ENCODE measurements around the gene GAS7.
"Not testable (repeated sequence)": the region's sequence is repeated elsewhere in the genome, so short reads cannot be mapped to it uniquely, and the experiment has no call there.

The GAS7 gene

GRCh38 chr17:10072556-10073425 lies 125.6 kb downstream of the GAS7 start:
- DNase-seq (ENCODE audit: low spot score): no peak

GRCh38 chr17:10072086-10072485 lies 126.3 kb downstream of the GAS7 start:
- no peak for DNase-seq (ENCODE audit: low spot score)

- DNase-seq (ENCODE audit: low spot score): no peak
Observed at GRCh38 chr17:10071141-10071540, 127.3 kb downstream of the GAS7 start.

GRCh38 chr17:10070690-10071089 lies 127.7 kb downstream of the GAS7 start:
- no peak for DNase-seq (ENCODE audit: low spot score)

DNA sequence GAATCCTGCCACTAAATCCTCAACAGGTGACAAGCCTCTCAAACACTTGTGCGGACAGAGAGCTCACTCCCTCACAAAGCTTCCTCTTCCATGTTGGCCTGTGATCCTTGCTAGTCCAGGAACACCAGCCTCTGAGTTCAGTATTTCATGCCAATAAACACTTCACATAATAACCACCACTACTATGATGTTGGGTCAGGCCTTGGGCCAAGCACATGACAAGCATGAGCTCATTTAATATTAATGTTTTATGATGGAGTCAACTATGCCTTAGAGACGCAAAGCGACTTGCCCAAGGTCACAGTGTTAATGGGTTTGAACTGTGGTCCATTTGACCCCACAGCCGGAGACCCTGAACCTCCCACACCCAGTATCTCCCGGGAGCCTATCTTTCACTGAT lies 129.1 kb downstream of the GAS7 start:
- DNase-seq (ENCODE audit: low spot score): no peak

DNA sequence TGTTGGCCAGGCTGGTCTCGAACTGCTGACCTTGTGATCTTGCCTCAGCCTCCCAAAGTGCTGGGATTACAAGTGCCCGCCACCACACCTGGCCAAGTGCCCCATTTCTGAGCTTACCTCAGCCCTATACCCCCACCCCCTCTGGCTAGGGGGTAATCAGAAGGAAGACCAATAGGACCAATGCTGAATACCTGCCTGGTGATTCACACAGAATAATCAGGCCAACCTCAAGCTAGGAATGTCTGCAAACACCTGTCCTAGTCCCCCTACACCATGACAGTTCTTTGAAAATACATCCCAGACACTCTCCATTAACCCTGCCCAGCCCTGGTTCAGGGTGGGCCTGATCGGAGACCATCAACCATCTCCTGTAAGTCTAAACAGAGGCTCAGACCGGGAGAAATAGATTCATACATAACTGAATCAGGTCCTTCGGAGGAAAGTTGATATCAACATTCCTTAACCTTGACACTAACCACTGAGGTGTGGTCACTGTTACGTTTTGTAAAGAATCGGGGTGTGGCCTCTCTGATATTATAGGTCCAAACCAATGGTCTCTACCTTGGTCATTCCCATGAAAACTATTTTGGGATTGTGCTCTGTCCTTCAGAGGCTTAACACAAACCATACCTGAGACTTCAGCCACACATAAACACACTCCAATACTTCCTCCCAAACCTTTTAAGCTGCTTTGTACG lies 130.8 kb downstream of the GAS7 start:
- DNase-seq (ENCODE audit: low spot score): no peak

DNA sequence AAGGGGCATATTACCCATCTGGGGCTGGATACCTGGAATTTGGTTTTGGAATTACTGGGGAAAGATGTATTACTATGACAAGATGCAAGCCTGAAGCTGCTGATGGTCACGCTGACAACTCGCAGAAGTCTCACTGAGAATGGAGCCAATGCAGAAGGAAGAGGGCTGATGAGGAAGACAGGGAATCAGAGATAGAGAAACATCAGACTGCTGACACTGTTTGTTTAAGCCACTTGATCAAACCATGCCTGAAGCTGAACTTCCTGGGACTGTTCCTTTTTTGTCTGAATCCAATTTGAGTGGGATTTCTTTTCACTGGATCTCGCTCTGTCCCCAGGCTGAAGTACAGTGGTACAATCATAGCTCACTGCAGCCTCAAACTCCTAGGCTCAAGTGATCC lies 133.9 kb downstream of the GAS7 start:
- no peak for DNase-seq (ENCODE audit: low spot score)

DNA sequence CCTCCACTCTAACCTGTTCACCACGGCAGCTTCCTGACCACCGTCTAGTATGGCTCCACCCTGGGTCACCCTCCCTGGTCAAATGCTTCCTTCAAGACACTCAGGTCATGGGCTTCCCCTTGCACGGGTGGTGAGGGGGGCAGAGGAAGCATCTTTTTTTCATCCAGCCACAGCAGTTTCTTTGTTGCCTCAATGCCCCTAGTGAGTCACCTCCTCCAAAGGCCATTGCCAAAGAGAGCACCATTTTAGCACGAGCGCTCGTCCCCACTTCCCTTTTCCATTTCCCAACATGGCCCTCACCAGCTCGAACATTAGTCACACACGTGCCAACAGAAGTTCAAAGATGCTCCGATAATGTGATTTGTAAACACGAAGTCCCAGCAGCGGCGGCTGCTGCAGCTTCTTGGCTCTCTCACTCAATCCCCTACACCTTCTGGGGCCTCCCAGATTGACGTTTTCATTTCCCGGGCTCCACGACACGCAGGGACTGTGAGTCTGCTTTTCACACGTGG lies 134.6 kb downstream of the GAS7 start:
- DNase-seq (ENCODE audit: low spot score): no peak

DNA sequence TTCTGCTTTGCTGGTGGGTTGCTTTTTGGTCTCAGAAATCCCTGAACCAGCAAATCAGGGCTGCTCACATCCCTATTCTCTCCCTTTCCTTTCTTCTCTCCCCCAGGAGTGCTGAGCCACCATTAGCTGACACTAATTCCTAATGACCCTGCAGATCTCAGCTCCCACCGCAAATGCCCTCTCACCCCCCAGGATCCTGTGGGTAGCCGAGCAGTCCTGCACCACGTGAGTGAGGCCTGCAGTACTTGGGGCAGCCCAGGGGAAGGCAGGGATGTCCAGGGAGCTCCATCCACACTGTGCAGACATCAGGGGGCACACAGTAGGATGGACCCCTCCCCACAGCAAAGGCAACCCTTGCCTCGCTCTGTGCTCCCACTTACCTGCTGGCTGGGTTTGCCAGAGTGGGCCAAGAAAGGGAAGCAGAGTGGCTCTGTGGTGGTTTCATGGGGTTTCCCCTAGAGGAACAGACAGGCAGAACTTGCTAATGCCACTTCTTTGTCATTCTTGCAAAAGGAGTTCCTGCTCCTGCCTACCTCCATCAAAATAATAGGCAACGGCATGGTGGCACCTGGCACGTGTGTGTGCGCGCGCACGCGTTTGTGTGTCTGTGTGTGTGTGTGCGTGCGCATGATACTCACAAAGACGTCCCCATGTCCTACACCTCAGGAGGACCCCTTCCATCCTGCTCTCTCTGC lies 135.6 kb downstream of the GAS7 start:
- DNase-seq (ENCODE audit: low spot score): no peak

DNA sequence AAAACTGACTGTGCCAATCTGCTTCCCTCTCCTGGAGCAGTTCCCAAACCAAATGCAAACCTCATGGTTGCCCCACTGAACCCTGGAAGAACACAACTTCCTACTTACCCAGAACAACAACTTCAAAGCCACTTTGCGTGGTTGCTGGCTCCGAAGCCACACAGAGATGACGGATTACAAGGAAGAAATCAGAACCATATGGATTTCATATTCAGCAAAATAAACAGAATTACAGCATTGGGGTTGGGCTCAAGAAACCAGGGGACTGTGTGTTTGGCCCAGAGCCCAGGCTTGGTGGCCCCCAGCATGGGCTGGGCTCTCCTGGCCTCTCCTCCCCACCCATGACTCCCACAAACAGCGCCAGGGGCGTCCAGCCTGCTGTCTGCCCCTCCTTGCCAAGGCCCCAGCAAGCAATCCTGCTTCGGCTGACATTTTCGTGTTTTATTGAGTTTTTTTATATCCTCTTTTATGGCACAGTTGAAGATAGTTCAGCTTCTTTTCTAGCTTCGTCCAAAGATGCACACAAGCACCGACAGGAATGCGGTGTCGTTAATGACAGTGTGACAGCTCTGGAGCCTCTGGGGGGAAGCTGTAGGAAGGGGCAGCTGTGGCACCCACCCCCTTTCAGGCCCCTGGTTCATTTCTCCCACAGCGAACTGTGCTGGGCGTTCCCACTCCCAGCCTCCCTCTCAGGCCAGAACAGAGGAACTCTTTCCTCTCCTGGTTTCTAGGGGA lies 137.1 kb downstream of the GAS7 start:
- DNase-seq (ENCODE audit: low spot score): no peak

GRCh38 chr17:10060526-10060925 lies 137.9 kb downstream of the GAS7 start:
- no peak for DNase-seq (ENCODE audit: low spot score)

DNA sequence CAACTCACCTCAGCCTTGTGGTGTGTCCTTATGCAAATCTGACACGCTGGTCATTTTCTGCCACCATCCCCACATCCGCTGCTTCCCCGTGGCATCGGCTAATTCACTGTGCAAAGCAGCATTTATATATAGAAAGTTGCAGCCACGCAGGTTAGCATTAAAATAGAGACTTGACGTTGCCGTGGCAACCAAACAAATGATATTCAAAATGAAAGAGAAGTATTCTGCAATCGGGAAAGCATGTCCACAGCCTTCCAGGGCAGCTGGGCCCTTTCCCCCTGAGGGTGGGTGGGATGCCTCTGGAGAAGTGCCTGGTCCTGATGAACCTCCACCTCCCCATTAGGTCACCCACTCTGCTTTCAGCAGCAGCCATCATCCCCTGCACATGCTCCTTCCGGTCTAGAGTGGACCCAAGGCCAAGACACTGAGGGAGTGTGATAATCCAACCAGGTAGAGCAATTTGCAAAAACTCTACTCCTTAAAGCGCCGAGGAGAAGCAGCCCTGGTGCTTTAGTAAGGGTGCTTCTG lies 138.7 kb downstream of the GAS7 start:
- DNase-seq (ENCODE audit: low spot score): no peak

DNA sequence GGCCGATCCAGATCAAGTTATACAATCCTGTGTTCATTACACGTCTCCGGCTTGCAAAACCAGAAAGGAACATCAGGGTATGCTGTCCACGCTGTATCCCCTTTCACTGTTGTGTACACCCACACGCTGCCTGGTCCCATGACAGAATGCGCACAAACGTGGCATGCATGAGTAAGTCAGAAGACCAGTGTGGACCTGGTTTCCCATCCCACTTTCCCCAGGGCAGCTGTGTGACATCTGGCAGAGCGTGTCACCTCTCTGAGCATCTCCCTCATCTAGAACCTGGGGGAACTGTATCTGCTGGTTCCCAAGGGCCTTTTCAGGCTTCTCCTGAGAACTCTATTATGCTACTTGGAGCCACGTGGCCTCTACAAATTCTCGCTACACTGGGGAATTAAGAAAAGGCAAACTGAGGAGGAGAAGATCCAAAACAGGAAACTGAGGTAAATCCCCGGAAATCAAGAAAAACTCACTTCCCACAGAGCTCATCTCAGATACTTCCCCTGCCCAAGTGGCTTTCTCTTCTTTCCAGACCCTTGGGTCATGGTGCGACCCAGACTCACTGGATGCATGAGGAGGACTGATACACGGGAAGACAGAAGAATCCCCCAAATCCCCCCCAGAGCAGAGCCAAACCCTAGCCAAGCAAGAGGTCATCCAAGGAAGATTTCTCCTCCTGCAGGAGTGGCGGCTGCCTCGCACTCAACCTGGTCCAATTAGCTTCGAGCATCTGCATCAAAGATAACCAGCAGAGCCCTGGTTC lies 139.3 kb downstream of the GAS7 start:
- DNase-seq (ENCODE audit: low spot score): no peak

- DNase-seq (ENCODE audit: low spot score): not testable (repeated sequence)
Observed at GRCh38 chr17:10057466-10057865, 140.9 kb downstream of the GAS7 start.

DNA sequence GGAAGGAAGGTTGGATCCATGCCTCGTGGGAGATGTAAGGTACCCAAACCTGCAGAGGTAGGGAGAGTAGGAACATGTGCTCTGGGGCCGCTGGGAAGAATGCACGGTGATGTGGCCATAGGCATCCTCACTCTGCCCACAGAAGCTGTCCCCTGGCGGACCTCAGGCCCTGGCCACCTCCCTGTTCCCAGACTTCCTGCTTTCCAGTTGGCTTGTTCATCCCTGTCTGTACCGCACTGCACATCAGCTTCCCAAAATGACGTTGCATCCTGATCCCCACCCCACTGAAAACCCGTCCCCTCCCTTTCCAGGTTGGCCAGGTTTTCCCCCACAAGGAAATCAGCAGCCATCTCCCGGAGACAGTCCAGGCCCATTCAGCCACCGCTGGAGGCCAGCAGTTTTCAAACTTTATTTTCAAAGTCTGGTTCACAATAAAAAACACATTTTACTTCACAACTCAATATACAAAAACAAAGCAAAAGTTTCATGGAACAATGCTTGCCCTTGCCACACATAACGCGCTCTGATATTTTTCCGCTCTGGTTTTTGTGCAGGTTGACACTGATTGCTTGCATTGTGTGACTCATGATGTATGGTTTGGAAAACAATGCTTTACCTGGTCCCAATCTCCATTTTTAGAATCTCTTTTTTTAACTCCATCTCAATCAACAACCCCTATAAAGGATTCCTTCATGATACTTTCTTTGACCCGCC lies 143.0 kb downstream of the GAS7 start:
- DNase-seq (ENCODE audit: low spot score): no peak

DNA sequence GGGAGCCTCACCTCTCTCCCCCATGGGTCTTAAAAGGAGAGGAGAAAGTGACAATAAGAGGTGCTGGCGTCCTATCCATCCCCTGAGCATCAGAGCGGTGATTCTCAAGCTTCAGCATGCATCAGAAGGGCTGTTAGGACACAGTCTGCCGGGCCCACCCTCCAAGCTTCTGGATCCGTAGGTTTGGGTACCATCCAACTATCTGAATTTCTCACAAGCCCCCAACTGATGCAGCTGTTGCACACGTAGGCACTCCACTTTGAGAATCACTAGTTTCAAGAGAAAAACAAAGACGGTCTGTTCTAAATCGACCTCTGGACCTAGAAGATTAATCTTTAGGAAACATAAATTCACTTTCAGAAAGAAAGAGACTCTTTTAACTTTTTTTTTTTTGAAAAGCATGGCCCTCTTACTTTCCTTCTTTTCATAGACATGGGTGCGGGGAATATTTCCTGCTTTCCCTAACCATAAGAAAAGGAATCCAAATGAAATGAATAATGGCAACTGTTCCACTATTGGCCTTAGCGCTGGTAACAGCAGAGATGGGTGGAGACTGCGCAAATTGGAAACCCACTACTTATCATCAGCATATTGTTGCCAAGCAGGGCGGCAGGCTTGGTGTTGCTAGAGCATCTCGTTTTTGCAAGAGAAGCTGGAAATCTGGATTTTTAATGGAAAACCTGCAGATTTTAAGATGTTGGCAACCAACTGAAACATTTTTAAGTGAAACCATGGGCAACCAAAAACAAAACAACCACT lies 144.4 kb downstream of the GAS7 start:
- DNase-seq (ENCODE audit: low spot score): no peak

- DNase-seq (ENCODE audit: low spot score): no peak
Observed at GRCh38 chr17:10052106-10052813, 146.1 kb downstream of the GAS7 start.

DNA sequence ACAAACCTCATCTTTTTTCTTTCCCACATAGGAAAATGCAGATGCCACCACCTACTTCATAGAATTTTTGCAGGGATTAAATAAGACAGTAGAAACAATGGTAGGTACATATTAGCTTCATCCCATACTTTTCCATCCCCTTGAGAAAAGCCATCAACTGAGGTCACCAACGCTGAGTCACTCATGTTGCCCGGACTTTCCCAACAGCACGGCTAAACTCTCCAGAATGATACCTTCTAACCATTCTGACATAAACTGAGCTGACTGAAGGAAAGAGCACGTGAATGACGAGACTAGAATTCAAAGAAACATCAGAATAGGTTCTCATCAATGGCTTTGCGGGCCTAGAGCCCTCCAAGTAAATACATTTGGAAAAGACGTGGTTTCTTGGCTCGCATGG lies 147.3 kb downstream of the GAS7 start:
- no peak for DNase-seq (ENCODE audit: low spot score)

DNA sequence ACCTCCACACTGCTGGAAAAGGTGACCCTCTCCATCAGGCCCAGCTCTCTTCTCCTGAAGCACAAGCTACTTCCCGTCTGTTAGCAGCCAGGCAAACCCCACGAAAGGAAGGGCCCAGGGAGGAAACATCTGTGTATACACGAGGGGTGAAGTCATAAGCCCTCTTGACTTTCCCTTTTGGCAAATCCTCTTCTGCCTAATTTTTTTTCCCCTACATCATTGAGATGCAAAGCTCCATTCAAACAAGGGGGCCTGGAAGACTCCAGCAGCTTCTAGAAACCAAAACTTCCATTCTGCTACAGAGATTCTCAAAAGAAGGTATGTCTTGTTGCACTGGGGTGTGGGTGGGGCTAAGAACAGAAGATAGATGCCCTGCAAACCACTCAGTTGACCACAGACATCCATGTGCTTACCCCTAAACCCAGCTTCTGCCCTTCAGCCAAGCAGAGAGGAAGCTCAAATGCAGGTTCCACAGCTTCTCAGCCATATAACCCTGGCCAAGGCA lies 147.8 kb downstream of the GAS7 start:
- no peak for DNase-seq (ENCODE audit: low spot score)
